Testis (tissue), 3 donors: ENCODE data around the gene RPS21. TPM values are rescaled to one million over a fixed set of nuclear protein-coding genes. Genes with fewer than 3 reads are reported as not detected.

Experiments used
- DNase-seq: peaks from one replicate; pipeline ENCODE4 v3.0.0-alpha.2; 2019
- H3K27ac ChIP-seq, 2 donors: fragments of 200-600 bp; sonication (generic); one replicate each; pipeline ENCODE4 v1.5.1; 2019
- H3K27me3 ChIP-seq: fragments of 200-600 bp; sonication (generic); one replicate; pipeline ENCODE4 v1.5.1; 2019
- H3K36me3 ChIP-seq: fragments of 200-600 bp; sonication (generic); one replicate; pipeline ENCODE4 v1.5.1; 2017; ENCODE audit warnings: low read depth; ENCODE audit errors: missing control alignments
- H3K4me1 ChIP-seq: fragments of 200-600 bp; sonication (generic); one replicate; pipeline ENCODE4 v1.5.1; 2019
- H3K4me3 ChIP-seq, 2 donors: fragments of 200-600 bp; sonication (generic); one replicate each; pipeline ENCODE4 v1.5.1; 2017 to 2019
- H3K9me3 ChIP-seq: fragments of 200-600 bp; sonication (generic); one replicate; pipeline ENCODE4 v1.5.1; 2017
- CTCF ChIP-seq, 3 experiments: fragments of 450-650 bp in 2 of 3; fragments of 200-600 bp in 1 of 3; sonication (generic) in 1 of 3; IDR thresholded peaks; one replicate each; pipeline ENCODE4 v1.5.1; 2016 to 2019; ENCODE audit warnings: antibody characterized with exemption in 3 of 3, mild to moderate bottlenecking in 2 of 3, moderate library complexity in 1 of 3
- POLR2A ChIP-seq: fragments of 450-650 bp; IDR thresholded peaks from one replicate; pipeline ENCODE4 v1.6.1; 2017; ENCODE audit warnings: antibody characterized with exemption, mild to moderate bottlenecking, moderate library complexity
- WGBS, 2 donors: methylation state at CpG; one replicate each; pipeline ENCODE4 v1.1.5; 2018; 5-methylcytosine and 5-hydroxymethylcytosine counted together
- intact Hi-C: fragments of 100-400 bp; cut with DNase I; formaldehyde crosslinking; loops from one replicate; pipeline ENCODE4 v1.15.1; 2023; ENCODE audit warnings: low total_unique reads
- polyA plus RNA-seq: library from polyadenylated mRNA; stranded (reverse); fragments of 350-450 nt; fragmentation: Illumina TruSeq; extraction: RNeasy Lipid Tissue Mini Kit (QIAGEN cat#74804); gene quantifications from one replicate; pipeline ENCODE4 v1.2.3, GENCODE V29; 2014; ENCODE audit warnings: low read depth, low replicate concordance; ENCODE audit not compliant: insufficient read depth
- total RNA-seq, 2 donors: library from RNA; depleted of rRNA; stranded (reverse); fragments of >200 nt; gene quantifications; one replicate each; pipeline ENCODE4 v1.2.3, GENCODE V29; 2016

The RPS21 gene
- total and polyA plus RNA-seq, 3 donors from 2014 or later = 548 to 1,387 (median 1,052) TPM

GRCh38 chr20:62408055-62408454 lies 21.2 kb downstream of the RPS21 start:
- no peak overlapping the region for H3K4me3 ChIP-seq
- H3K9me3 ChIP-seq = no peaks in the 10 kb centered on the region
- H3K27ac ChIP-seq = no peak overlapping the region
- 75 to 92% methylated on average over 11 to 15 of the region's 15 CpGs for WGBS, 2 donors
- TF ChIP-seq CTCF (IDR thresholded peaks at IDR 0.05) = no peak
- no peak for TF ChIP-seq POLR2A
- no peak for DNase-seq
- no peaks in the 10 kb centered on the region for H3K27me3 ChIP-seq
- H3K4me1 ChIP-seq = peaks cover 31% of the 10 kb centered on the region
- intact Hi-C loops = no loop called here
- H3K36me3 ChIP-seq = no peaks in the 10 kb centered on the region

GRCh38 chr20:62408640-62409039 lies 21.7 kb downstream of the RPS21 start:
- DNase-seq = no peak
- Histone ChIP-seq H3K27ac (no peak overlapping the region), H3K4me1 (peaks cover 31% of the 10 kb centered on the region), H3K36me3 (no peaks in the 10 kb centered on the region), H3K4me3 (no peak overlapping the region), H3K27me3 (no peaks in the 10 kb centered on the region), H3K9me3 (no peaks in the 10 kb centered on the region)
- intact Hi-C loops = no loop called here
- no peak for TF ChIP-seq POLR2A
- TF ChIP-seq CTCF (IDR thresholded peaks at IDR 0.05) = no peak
- 65 to 86% methylated on average over 11 to 12 of the region's 12 CpGs for WGBS, 2 donors

- Histone ChIP-seq H3K27me3 (no peaks in the 10 kb centered on the region), H3K27ac (no peak overlapping the region), H3K4me1 (peaks cover 31% of the 10 kb centered on the region), H3K4me3 (no peak overlapping the region), H3K36me3 (no peaks in the 10 kb centered on the region), H3K9me3 (no peaks in the 10 kb centered on the region)
- 72 to 80% methylated on average over 9 to 12 of the region's 12 CpGs for WGBS, 2 donors
- TF ChIP-seq POLR2A (no peak), CTCF (IDR thresholded peaks at IDR 0.05) (no peak)
- DNase-seq = no peak
- intact Hi-C loops = no loop called here
These were observed 22.4 kb downstream of the RPS21 start for GRCh38 chr20:62409086-62409853.

- no peaks in the 10 kb centered on the region for H3K27me3 ChIP-seq
- 32 to 34% methylated on average over 14 to 27 of the region's 30 CpGs for WGBS, 2 donors
- no peaks in the 10 kb centered on the region for H3K36me3 ChIP-seq
- H3K9me3 ChIP-seq = no peaks in the 10 kb centered on the region
- no peak overlapping the region for H3K4me3 ChIP-seq
- peaks cover 31% of the 10 kb centered on the region for H3K4me1 ChIP-seq
- TF ChIP-seq POLR2A = no peak
- peak; percentile 25 to 35 (median 31) for TF ChIP-seq CTCF (IDR thresholded peaks at IDR 0.05)
- peak; percentile 93 for DNase-seq
- H3K27ac ChIP-seq = no peak overlapping the region
- intact Hi-C loops = no loop called here
These were observed 23.2 kb downstream of the RPS21 start for GRCh38 chr20:62409931-62410745.
